Esophagus squamous epithelium (tissue), 5 donors: ENCODE data around the gene YIPF6. TPM values are rescaled to one million over a fixed set of nuclear protein-coding genes. Genes with fewer than 3 reads are reported as not detected.

Experiments
- DNase-seq: peaks from one replicate; lab custom pipeline; 2025; lab: John Stamatoyannopoulos, UW
- H3K27ac ChIP-seq, 4 donors: fragments of 200-600 bp; sonication (generic); one replicate each; pipeline ENCODE4 v1.5.1; 2016 to 2019; ENCODE audit warnings: mild to moderate bottlenecking in 1 of 4
- H3K27me3 ChIP-seq, 4 donors: fragments of 200-600 bp; sonication (generic); 1 replicate in 3 of 4; 2 replicates in 1 of 4; pipeline versions ENCODE4 v1.5.1 to v1.6.0; 2017 to 2021; ENCODE audit warnings: antibody characterized with exemption in 1 of 4
- H3K36me3 ChIP-seq, 3 donors: fragments of 200-600 bp; sonication (generic); one replicate each; pipeline ENCODE4 v1.5.1; 2016 to 2019
- H3K4me1 ChIP-seq, 3 donors: fragments of 200-600 bp; sonication (generic); one replicate each; pipeline ENCODE4 v1.5.1; 2017 to 2019
- H3K4me3 ChIP-seq, 4 donors: fragments of 200-600 bp; sonication (generic); 1 replicate in 3 of 4; 2 replicates in 1 of 4; pipeline ENCODE4 v1.5.1; 2016 to 2019; ENCODE audit warnings: mild to moderate bottlenecking in 2 of 4, moderate library complexity in 1 of 4
- H3K9me3 ChIP-seq, 3 donors: fragments of 200-600 bp; sonication (generic); one replicate each; pipeline ENCODE4 v1.5.1; 2016 to 2019
- POLR2A ChIP-seq, 4 donors: fragments of 450-650 bp; IDR thresholded peaks; one replicate each; pipeline ENCODE4 v1.6.1; 2017; ENCODE audit warnings: antibody characterized with exemption in 4 of 4, mild to moderate bottlenecking in 4 of 4, moderate library complexity in 3 of 4
- WGBS, 2 donors: methylation state at CpG; one replicate each; pipeline ENCODE4 v1.1.5; 2018; 5-methylcytosine and 5-hydroxymethylcytosine counted together
- intact Hi-C: fragments of 100-400 bp; cut with DNase I; formaldehyde crosslinking; loops from one replicate; pipeline ENCODE4 v1.15.0; 2022
- total RNA-seq, 4 donors: library from RNA; depleted of rRNA; stranded (reverse); fragments of >200 nt; gene quantifications; one replicate each; pipeline ENCODE4 v1.1.0, GENCODE V29; 2016
- TF ChIP-seq, protein P1 (sequence below), 6 experiments: fragments of 450-650 bp in 4 of 6; fragments of 200-600 bp in 2 of 6; sonication (generic) in 2 of 6; IDR thresholded peaks; one replicate each; pipeline ENCODE4 v1.5.1; 2016 to 2019; ENCODE audit warnings: antibody characterized with exemption in 6 of 6, mild to moderate bottlenecking in 4 of 6, moderate library complexity in 4 of 6
- donor health status: DM: yes; HTN: yes; CAD: no.

Gene YIPF6, protein sequence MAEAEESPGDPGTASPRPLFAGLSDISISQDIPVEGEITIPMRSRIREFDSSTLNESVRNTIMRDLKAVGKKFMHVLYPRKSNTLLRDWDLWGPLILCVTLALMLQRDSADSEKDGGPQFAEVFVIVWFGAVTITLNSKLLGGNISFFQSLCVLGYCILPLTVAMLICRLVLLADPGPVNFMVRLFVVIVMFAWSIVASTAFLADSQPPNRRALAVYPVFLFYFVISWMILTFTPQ
- total RNA-seq = 10 to 100 TPM; 14.8 to 22.0 (median 18.2) TPM

DNA sequence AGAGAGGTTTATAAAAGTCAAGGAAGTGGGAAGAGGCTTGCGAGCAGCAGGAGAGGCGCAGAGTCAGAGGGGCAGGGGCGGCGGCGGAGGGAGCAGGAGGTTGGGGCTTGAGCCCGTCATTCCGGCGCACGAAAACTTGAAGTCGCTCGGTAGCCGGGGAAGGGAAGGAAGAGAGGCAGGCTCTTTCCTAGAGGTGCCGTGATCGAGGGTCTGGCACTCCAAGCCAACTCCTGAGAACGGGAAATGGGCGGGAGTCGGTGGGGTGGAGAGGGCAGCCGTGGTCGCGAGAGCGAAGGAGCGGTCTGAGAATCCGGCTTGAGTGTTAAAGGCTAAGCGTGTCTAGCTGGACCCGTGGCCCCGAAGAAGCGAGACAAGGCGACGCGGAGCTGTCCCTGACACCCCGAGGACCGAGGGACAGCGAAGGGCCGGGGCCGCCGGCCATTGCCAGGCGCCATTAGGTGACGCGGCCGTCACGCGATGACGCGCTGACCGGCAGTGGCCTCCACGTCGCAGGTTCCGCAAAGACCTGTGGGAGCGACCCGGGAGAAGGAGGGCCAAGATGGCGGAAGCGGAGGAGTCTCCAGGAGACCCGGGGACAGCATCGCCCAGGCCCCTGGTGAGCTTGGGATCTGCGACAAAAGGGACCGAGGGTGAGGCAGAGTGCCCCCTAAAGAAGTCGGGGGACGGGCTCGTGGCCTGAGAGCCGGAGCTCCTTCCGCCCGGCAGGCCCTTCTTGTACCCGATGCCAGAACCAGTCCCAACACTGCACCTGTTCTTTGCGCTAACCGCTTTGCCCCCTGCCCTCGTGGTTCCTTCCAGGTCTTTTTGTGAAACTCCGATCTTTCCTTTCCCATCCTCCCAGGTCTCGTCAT is at the start of gene YIPF6:
Gene YIPF6 (plus strand): TSS at position 544 of the 872 bp plus-strand sequence. CDS start 16 bp downstream, at position 560.
- intact Hi-C loops = no loop called here
- Histone ChIP-seq H3K9me3 (no peaks in the 10 kb centered on the region), H3K27me3 (no peaks in the 10 kb centered on the region), H3K27ac (peak within 1 kb of the TSS; percentile 84 to 96 (median 94)), H3K4me3 (peak within 1 kb of the TSS; percentile 49 to 78 (median 68)), H3K4me1 (peaks cover 0 to 18% (median 11%) of the 10 kb centered on the region in 3 donors), H3K36me3 (no peaks in the 10 kb centered on the region)
- DNase-seq = no peak
- TF ChIP-seq, protein P1, sequence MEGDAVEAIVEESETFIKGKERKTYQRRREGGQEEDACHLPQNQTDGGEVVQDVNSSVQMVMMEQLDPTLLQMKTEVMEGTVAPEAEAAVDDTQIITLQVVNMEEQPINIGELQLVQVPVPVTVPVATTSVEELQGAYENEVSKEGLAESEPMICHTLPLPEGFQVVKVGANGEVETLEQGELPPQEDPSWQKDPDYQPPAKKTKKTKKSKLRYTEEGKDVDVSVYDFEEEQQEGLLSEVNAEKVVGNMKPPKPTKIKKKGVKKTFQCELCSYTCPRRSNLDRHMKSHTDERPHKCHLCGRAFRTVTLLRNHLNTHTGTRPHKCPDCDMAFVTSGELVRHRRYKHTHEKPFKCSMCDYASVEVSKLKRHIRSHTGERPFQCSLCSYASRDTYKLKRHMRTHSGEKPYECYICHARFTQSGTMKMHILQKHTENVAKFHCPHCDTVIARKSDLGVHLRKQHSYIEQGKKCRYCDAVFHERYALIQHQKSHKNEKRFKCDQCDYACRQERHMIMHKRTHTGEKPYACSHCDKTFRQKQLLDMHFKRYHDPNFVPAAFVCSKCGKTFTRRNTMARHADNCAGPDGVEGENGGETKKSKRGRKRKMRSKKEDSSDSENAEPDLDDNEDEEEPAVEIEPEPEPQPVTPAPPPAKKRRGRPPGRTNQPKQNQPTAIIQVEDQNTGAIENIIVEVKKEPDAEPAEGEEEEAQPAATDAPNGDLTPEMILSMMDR (IDR thresholded peaks at IDR 0.05) = peak in 1 of 6 experiments; percentile 1
- peak in 2 of 4 donors; percentile 46 to 78 for TF ChIP-seq POLR2A (IDR thresholded peaks at IDR 0.05)
- WGBS, 2 donors = 0 to 53% methylated on average over 20 to 68 of the region's 68 CpGs

GRCh38 chrX:68451720-68452119 is 47.1 kb upstream of the YIPF6 start:
- WGBS, 2 donors = 73 to 76% methylated on average over 6 to 8 of the region's 8 CpGs
- intact Hi-C loops = no loop called here
- no peaks in the 10 kb centered on the region for H3K27me3 ChIP-seq
- no peak for TF ChIP-seq POLR2A (IDR thresholded peaks at IDR 0.05)
- TF ChIP-seq, protein P1 (IDR thresholded peaks at IDR 0.05) = no peak
- no peaks in the 10 kb centered on the region for H3K4me1 ChIP-seq
- no peak overlapping the region for H3K4me3 ChIP-seq
- DNase-seq = no peak
- H3K9me3 ChIP-seq = no peaks in the 10 kb centered on the region
- H3K36me3 ChIP-seq = no peaks in the 10 kb centered on the region
- H3K27ac ChIP-seq = no peak overlapping the region

GRCh38 chrX:68454476-68455150 is 44.2 kb upstream of the YIPF6 start:
- H3K4me1 ChIP-seq = no peaks in the 10 kb centered on the region
- intact Hi-C loops = no loop called here
- H3K27me3 ChIP-seq = no peaks in the 10 kb centered on the region
- H3K36me3 ChIP-seq = no peaks in the 10 kb centered on the region
- no peak for TF ChIP-seq POLR2A (IDR thresholded peaks at IDR 0.05)
- TF ChIP-seq, protein P1 (IDR thresholded peaks at IDR 0.05) = no peak
- no peak overlapping the region for H3K4me3 ChIP-seq
- 44 to 67% methylated on average over 3 to 8 of the region's 8 CpGs for WGBS, 2 donors
- H3K9me3 ChIP-seq = no peaks in the 10 kb centered on the region
- H3K27ac ChIP-seq = no peak overlapping the region
- DNase-seq = no peak

DNA sequence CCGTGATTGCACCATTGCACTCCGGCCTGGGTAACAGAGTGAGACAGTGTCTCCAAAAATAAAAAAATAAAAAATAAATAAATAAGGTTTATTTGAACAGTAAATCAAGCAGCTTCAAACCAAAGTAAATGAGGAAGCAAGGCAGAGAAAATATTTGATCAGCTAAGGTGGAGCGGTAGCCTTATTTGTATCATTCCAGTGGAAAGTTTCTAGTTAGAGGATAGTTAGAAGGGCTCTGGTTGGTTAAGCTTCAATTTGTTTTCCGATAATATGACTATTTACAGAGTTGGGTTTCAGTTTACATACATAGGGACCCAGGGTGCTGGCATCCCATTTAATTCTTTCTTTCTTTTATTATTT is 43.7 kb upstream of the YIPF6 start:
- 92 to 94% methylated on average over 4 of the region's 4 CpGs for WGBS, 2 donors
- H3K27ac ChIP-seq = no peak overlapping the region
- intact Hi-C loops = no loop called here
- no peak for DNase-seq
- no peaks in the 10 kb centered on the region for H3K4me1 ChIP-seq
- no peaks in the 10 kb centered on the region for H3K9me3 ChIP-seq
- TF ChIP-seq POLR2A (IDR thresholded peaks at IDR 0.05) = no peak
- TF ChIP-seq, protein P1 (IDR thresholded peaks at IDR 0.05) = no peak
- H3K36me3 ChIP-seq = no peaks in the 10 kb centered on the region
- no peaks in the 10 kb centered on the region for H3K27me3 ChIP-seq
- no peak overlapping the region for H3K4me3 ChIP-seq
